Thoracic aorta (tissue), 2 donors: ENCODE data around the gene LRP1B. TPM values are rescaled to one million over a fixed set of nuclear protein-coding genes. Genes with fewer than 3 reads are reported as not detected.

Experiments used
- ATAC-seq: fragments of 150-250 bp; one replicate; pipeline ENCODE4 v1.8.0; 2017; ENCODE audit warnings: low read depth; ENCODE audit not compliant: insufficient number of reproducible peaks, low FRiP score
- DNase-seq: peaks from one replicate; pipeline ENCODE4 v3.0.0-alpha.2; 2020; ENCODE audit warnings: low spot score
- H3K27ac ChIP-seq, 2 donors: fragments of 200-600 bp; sonication (generic); 1 replicate in 1 of 2; 2 replicates in 1 of 2; pipeline ENCODE4 v1.5.1; 2016; ENCODE audit warnings: mild to moderate bottlenecking in 2 of 2, moderate library complexity in 2 of 2
- H3K27me3 ChIP-seq: fragments of 200-600 bp; sonication (generic); replicated peaks from 2 replicates; pipeline ENCODE4 v1.6.0; 2016; ENCODE audit warnings: mild to moderate bottlenecking; ENCODE audit not compliant: insufficient read depth
- H3K36me3 ChIP-seq: fragments of 200-600 bp; sonication (generic); one replicate; pipeline ENCODE4 v1.5.1; 2016
- H3K4me1 ChIP-seq, 2 donors: fragments of 200-600 bp; sonication (generic); 1 replicate in 1 of 2; 2 replicates in 1 of 2; pipeline versions ENCODE4 v1.5.1 to v1.6.0; 2016; ENCODE audit warnings: low read depth in 2 of 2, mild to moderate bottlenecking in 1 of 2; ENCODE audit not compliant: control insufficient read depth in 1 of 2
- H3K4me3 ChIP-seq: fragments of 200-600 bp; sonication (generic); 2 replicates; pipeline ENCODE4 v1.5.1; 2016; ENCODE audit warnings: mild to moderate bottlenecking
- H3K9me3 ChIP-seq: fragments of 200-600 bp; sonication (generic); 2 replicates; pipeline ENCODE4 v1.5.1; 2016
- CTCF ChIP-seq: fragments of 200-600 bp; sonication (generic); IDR thresholded peaks from one replicate; pipeline ENCODE4 v1.5.1; 2019; ENCODE audit warnings: antibody characterized with exemption
- total RNA-seq, 2 donors: library from RNA; depleted of rRNA; stranded (reverse); fragments of >200 nt; gene quantifications; one replicate each; pipeline versions ENCODE4 v1.1.0 to v1.2.3, GENCODE V29; 2016

Gene LRP1B
- total RNA-seq, 2 donors from 2014 or later, result 0.27 to 0.28 TPM

GRCh38 chr2:140502951-140503630, 1627.7 kb downstream of the LRP1B start:
- Histone ChIP-seq H3K27me3 (no peaks in the 10 kb centered on the region), H3K4me1 (no peaks in the 10 kb centered on the region), H3K36me3 (no peaks in the 10 kb centered on the region), H3K9me3 (no peaks in the 10 kb centered on the region), H3K4me3 (no peak overlapping the region), H3K27ac (no peak overlapping the region)
- DNase-seq, result no peak
- no peak for TF ChIP-seq CTCF
- ATAC-seq, result no peak

DNA sequence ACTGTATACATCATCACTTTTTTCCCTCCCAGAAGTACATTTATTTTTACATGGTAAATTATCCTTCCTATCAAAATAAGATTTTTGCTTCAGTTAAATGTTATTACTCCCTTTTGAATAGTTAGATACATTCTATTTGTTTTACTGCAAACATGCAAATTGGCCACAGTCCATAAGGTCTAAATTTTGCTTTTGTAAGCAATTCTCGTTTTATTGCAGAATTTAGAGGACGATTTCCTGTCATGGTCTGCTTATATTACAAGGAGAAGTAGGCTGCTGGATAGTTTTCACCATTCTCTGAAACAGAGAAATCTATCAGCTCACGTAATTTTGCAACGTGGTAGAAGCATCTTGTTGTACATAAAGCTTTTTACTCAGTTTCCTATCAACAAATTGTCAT, 1632.5 kb downstream of the LRP1B start:
- Histone ChIP-seq H3K27me3 (no peaks in the 10 kb centered on the region), H3K27ac (no peak overlapping the region), H3K4me1 (no peaks in the 10 kb centered on the region), H3K36me3 (no peaks in the 10 kb centered on the region), H3K9me3 (no peaks in the 10 kb centered on the region), H3K4me3 (no peak overlapping the region)
- TF ChIP-seq CTCF, result no peak
- DNase-seq (no peak), ATAC-seq (no peak)

GRCh38 chr2:140496714-140497113, 1634.1 kb downstream of the LRP1B start:
- Histone ChIP-seq H3K4me3 (no peak overlapping the region), H3K27me3 (no peaks in the 10 kb centered on the region), H3K36me3 (no peaks in the 10 kb centered on the region), H3K27ac (no peak overlapping the region), H3K4me1 (peaks cover 0 to 4% of the 10 kb centered on the region in 2 donors), H3K9me3 (no peaks in the 10 kb centered on the region)
- ATAC-seq (no peak), DNase-seq (no peak)
- no peak for TF ChIP-seq CTCF

DNA sequence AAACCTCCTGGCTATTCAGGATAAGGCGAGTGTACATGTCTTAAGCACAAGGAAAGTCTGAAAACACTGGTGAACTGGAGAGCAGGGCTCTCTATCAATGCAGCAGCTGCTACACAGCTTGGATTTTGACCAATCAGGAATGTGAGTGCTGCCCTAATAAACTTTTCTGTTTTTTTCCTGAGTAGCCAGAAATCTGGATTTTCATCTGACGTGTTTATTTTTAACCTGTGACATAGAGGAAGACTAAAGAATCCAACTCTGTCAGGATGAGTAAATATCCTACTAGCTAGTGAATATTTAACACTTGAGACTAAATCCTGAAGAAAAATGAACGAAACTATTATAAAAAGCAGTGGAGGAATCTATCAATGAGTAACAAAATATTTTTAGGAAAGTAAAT, 1638.9 kb downstream of the LRP1B start:
- H3K9me3 ChIP-seq, result no peaks in the 10 kb centered on the region
- no peaks in the 10 kb centered on the region for H3K27me3 ChIP-seq
- no peak overlapping the region for H3K27ac ChIP-seq
- H3K36me3 ChIP-seq, result no peaks in the 10 kb centered on the region
- TF ChIP-seq CTCF, result no peak
- peaks cover 0 to 4% of the 10 kb centered on the region in 2 donors for H3K4me1 ChIP-seq
- no peak overlapping the region for H3K4me3 ChIP-seq
- no peak for DNase-seq
- no peak for ATAC-seq

DNA sequence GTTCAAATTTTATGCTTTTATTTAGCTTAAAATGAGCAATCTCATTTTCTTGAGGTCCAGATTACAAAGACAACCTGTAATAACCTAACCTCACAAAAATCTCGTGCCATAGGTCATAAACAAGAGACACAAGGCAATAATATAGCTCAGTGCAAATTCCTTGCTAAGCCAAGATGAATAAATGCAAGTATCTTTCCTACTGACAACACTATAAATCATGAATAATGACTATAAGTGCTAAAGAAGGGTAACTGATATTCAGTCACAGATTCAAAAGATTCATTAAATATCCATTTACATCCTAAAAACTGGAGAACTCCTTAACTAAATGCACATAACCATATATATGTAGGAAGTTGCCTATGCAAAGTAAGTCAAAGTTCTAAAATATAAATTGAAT, 1641.6 kb downstream of the LRP1B start:
- DNase-seq, result no peak
- ATAC-seq, result no peak

More for the DNA sequence above, 1641.6 kb downstream of the LRP1B start:
- no peak overlapping the region for H3K4me3 ChIP-seq
- H3K27me3 ChIP-seq, result no peaks in the 10 kb centered on the region
- no peaks in the 10 kb centered on the region for H3K36me3 ChIP-seq
- no peak for TF ChIP-seq CTCF
- H3K27ac ChIP-seq, result no peak overlapping the region
- H3K4me1 ChIP-seq, result peaks cover 0 to 4% of the 10 kb centered on the region in 2 donors
- no peaks in the 10 kb centered on the region for H3K9me3 ChIP-seq
